MM.1S (cell line): ENCODE data around the gene ZNF732.

Experiments
- DNase-seq: peaks from one replicate; pipeline ENCODE4 v3.0.0-alpha.2; 2015
- H2AFZ ChIP-seq: fragments of 300-600 bp; sonication (generic); 2 replicates; pipeline ENCODE4 v1.6.0; 2016; ENCODE audit warnings: antibody characterized with exemption, low read length
- H3F3A ChIP-seq: fragments of 300-600 bp; sonication (generic); 2 replicates; pipeline ENCODE4 v1.6.1; 2016; ENCODE audit warnings: mild to moderate bottlenecking, antibody characterized with exemption, low read length, moderate library complexity, mixed read lengths; ENCODE audit not compliant: insufficient read depth
- H3K27ac ChIP-seq: fragments of 300-600 bp; sonication (generic); 2 replicates; pipeline ENCODE4 v1.5.1; 2016; ENCODE audit warnings: mild to moderate bottlenecking, low read length
- H3K27me3 ChIP-seq: fragments of 300-600 bp; sonication (generic); replicated peaks from 2 replicates; pipeline ENCODE4 v1.6.0; 2016; ENCODE audit warnings: low read length; ENCODE audit not compliant: insufficient read depth
- H3K36me3 ChIP-seq: fragments of 300-600 bp; sonication (generic); replicated peaks from 2 replicates; pipeline ENCODE4 v1.6.1; 2016; ENCODE audit warnings: mild to moderate bottlenecking, low read length, mixed read lengths; ENCODE audit not compliant: insufficient read depth
- H3K4me1 ChIP-seq: fragments of 300-600 bp; sonication (generic); 2 replicates; pipeline ENCODE4 v1.6.1; 2016; ENCODE audit warnings: low read length, mixed read lengths
- H3K4me2 ChIP-seq: fragments of 300-600 bp; sonication (generic); 2 replicates; pipeline ENCODE4 v1.6.0; 2016; ENCODE audit warnings: low read depth, low read length
- H3K4me3 ChIP-seq: fragments of 300-600 bp; sonication (generic); 2 replicates; pipeline ENCODE4 v1.5.1; 2016; ENCODE audit warnings: low read length, mixed read lengths
- H3K79me2 ChIP-seq: fragments of 300-600 bp; sonication (generic); 2 replicates; pipeline ENCODE4 v1.6.1; 2016; ENCODE audit warnings: mixed run types, low read length, mixed read lengths
- H3K9ac ChIP-seq: fragments of 300-600 bp; sonication (generic); 2 replicates; pipeline ENCODE4 v1.6.1; 2016; ENCODE audit warnings: low read length, mixed read lengths
- H3K9me2 ChIP-seq: fragments of 300-600 bp; sonication (generic); replicated peaks from 2 replicates; pipeline ENCODE4 v1.6.1; 2016; ENCODE audit warnings: mild to moderate bottlenecking, low read length, mixed read lengths; ENCODE audit not compliant: insufficient read depth
- H3K9me3 ChIP-seq: fragments of 300-600 bp; sonication (generic); replicated peaks from 2 replicates; pipeline ENCODE4 v1.6.1; 2016; ENCODE audit warnings: mild to moderate bottlenecking, low read length, mixed read lengths; ENCODE audit not compliant: insufficient read depth
- H4K20me1 ChIP-seq: fragments of 300-600 bp; sonication (generic); 2 replicates; pipeline ENCODE4 v1.6.1; 2016; ENCODE audit warnings: mild to moderate bottlenecking, low read length, moderate library complexity, mixed read lengths; ENCODE audit not compliant: insufficient read depth
- EZH2 ChIP-seq: fragments of 300-600 bp; sonication (generic); optimal IDR thresholded peaks from 2 replicates; pipeline ENCODE3; 2017; ENCODE audit warnings: low read depth, mild to moderate bottlenecking, antibody characterized with exemption, low read length, mixed read lengths
- EZH2phosphoT487 ChIP-seq: fragments of 300-600 bp; sonication (generic); IDR thresholded peaks from 2 replicates; pipeline ENCODE4 v1.6.1; 2018; ENCODE audit warnings: antibody characterized with exemption, low read length
- TF ChIP-seq, protein P1 (sequence below): fragments of 300-600 bp; sonication (generic); IDR thresholded peaks from 2 replicates; pipeline ENCODE4 v1.5.1; 2016; ENCODE audit warnings: antibody characterized with exemption, low read length, mixed read lengths

The ZNF732 gene

DNA sequence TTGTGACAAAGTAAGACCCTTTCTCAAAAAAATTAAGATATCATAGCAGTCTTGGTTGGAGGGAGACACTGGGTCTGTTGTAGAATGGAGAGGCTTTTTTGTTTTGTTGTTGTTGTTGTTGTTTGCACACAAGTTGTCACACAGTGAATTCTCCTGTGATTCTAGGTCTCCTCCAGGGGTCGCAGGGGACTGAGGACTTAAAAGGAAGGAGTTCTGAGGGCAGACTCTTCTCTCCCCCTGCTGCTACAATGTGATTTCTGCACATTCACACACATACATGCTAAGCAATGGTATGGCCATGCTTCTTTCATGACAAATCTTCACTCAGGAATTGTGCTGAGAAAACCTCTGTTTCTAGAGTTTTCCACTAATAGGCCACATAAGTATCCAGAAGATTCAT lies 71.1 kb downstream of the ZNF732 start:
- no peak for DNase-seq
- Histone ChIP-seq H3K79me2 (no peaks in the 10 kb centered on the region), H3K36me3 (no peaks in the 10 kb centered on the region), H3K4me3 (no peak overlapping the region), H3K9me3 (no peaks in the 10 kb centered on the region), H4K20me1 (no peaks in the 10 kb centered on the region), H3K4me1 (no peaks in the 10 kb centered on the region), H3K9me2 (no peaks in the 10 kb centered on the region), H3F3A (no peaks in the 10 kb centered on the region), H3K4me2 (no peak overlapping the region), H2AFZ (no peak overlapping the region), H3K9ac (no peak overlapping the region), H3K27me3 (no peaks in the 10 kb centered on the region), H3K27ac (no peak overlapping the region)
- TF ChIP-seq EZH2: no peak
- TF ChIP-seq, protein P1, sequence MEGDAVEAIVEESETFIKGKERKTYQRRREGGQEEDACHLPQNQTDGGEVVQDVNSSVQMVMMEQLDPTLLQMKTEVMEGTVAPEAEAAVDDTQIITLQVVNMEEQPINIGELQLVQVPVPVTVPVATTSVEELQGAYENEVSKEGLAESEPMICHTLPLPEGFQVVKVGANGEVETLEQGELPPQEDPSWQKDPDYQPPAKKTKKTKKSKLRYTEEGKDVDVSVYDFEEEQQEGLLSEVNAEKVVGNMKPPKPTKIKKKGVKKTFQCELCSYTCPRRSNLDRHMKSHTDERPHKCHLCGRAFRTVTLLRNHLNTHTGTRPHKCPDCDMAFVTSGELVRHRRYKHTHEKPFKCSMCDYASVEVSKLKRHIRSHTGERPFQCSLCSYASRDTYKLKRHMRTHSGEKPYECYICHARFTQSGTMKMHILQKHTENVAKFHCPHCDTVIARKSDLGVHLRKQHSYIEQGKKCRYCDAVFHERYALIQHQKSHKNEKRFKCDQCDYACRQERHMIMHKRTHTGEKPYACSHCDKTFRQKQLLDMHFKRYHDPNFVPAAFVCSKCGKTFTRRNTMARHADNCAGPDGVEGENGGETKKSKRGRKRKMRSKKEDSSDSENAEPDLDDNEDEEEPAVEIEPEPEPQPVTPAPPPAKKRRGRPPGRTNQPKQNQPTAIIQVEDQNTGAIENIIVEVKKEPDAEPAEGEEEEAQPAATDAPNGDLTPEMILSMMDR: no peak
- no peak for TF ChIP-seq EZH2phosphoT487

- H3K27me3 ChIP-seq: no peaks in the 10 kb centered on the region
- no peak overlapping the region for H3K27ac ChIP-seq
- no peaks in the 10 kb centered on the region for H4K20me1 ChIP-seq
- H3K9me2 ChIP-seq: no peaks in the 10 kb centered on the region
- no peak overlapping the region for H3K4me3 ChIP-seq
- no peak overlapping the region for H2AFZ ChIP-seq
- H3K4me2 ChIP-seq: no peak overlapping the region
- no peaks in the 10 kb centered on the region for H3K4me1 ChIP-seq
- no peak for DNase-seq
- H3K9me3 ChIP-seq: no peaks in the 10 kb centered on the region
- no peaks in the 10 kb centered on the region for H3K79me2 ChIP-seq
- no peak overlapping the region for H3K9ac ChIP-seq
- TF ChIP-seq, protein P1: no peak
- TF ChIP-seq EZH2 (no peak), EZH2phosphoT487 (no peak)
- H3K36me3 ChIP-seq: no peaks in the 10 kb centered on the region
- H3F3A ChIP-seq: no peaks in the 10 kb centered on the region
Observed at GRCh38 chr4:223913-224497, 81.3 kb downstream of the ZNF732 start.
